HG02642 (cell line): ENCODE results near the gene VPS4A.
"Not testable (repeated sequence)": the region's sequence is repeated elsewhere in the genome, so short reads cannot be mapped to it uniquely, and the experiment has no call there.

Experiments used
- ATAC-seq: cut with Tn5 transposase; IDR thresholded peaks from one replicate; pipeline ENCODE4 v1.9.1; 2021; ENCODE audit warnings: mild to moderate bottlenecking; ENCODE audit not compliant: unreplicated experiment, poor library complexity

The VPS4A gene

DNA sequence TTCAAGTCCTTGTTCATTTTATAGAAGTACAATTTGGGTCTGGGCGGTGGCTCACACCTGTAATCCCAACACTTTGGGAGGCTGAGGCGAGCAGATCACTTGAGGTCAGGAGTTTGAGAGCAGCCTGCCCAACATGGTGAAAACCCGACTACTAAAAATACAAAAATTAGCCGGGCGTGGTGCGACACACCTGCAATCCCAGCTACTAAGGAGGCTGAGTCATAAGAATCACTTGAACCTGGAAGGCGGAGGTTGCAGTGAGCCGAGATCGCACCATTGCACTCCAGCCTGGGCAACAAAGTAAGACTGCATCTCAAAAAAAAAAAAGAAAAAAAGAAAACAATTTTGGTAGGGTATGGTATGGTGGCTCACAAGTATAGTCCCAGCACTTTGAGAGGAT lies 48.9 kb downstream of the VPS4A start:
- ATAC-seq: not testable (repeated sequence)

DNA sequence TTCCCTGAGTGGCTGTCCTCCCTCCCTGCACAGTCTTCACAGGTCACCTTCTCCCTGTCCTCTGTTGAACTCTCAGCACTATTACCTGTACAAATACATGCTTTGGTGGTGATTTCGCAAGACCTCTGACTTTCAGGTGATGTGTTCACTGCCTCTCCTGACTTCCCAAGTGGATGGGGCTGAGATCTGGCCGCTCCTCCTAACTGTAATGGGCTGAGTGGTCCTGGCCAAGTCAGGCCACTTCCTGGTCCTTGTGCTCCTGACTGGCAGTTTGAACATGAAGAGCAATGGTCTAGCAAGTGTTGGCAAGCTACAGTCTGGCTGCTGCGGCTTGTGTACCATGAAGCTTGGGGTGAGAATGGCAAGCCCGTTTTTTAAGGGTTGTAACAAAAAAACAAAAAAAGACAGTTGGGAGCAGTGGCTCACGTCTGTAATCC lies 52.1 kb downstream of the VPS4A start:
- no peak for ATAC-seq

DNA sequence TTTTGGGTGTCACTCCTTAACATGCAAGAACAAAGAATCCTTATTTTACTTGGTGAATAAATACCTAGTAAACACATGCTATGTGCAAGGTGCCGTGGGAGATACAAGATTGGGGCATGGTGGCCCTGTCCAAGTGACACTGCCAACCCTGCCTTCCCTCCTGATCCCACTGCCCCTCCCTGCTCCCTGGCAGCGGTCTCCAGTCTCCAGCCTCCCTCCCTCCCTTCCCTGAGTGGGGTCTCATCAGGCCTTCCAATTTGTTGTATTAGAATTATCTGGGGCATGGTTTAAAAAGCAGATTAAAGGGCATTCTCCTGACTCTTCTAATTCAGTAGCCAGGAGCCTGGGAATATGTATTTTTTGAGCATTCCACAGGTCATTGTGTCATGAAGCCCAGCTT lies 52.9 kb downstream of the VPS4A start:
- no peak for ATAC-seq

GRCh38 chr16:69365901-69366300 lies 54.8 kb downstream of the VPS4A start:
- ATAC-seq: no peak

DNA sequence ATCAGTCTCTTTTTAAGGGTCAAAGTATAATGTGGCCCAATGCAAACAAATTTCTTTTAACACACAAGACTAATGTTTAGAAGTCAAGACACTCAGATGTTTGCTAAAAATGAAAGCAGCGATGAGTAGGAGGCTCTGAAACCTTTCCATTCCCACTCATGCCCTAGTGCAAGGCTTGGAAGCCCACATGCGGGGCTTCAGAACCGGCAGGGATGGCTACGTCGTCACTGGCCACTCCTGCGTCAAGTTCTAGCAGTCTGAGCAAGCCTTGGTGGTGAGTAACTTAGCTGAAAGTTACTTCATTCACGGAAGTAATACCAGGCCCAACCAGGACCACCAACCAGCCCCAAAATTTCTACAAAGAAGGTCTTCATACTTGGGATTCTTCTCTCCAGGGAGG lies 55.3 kb downstream of the VPS4A start:
- no peak for ATAC-seq

- ATAC-seq: no peak
Measured at GRCh38 chr16:69367980-69368379, 56.8 kb downstream of the VPS4A start.

DNA sequence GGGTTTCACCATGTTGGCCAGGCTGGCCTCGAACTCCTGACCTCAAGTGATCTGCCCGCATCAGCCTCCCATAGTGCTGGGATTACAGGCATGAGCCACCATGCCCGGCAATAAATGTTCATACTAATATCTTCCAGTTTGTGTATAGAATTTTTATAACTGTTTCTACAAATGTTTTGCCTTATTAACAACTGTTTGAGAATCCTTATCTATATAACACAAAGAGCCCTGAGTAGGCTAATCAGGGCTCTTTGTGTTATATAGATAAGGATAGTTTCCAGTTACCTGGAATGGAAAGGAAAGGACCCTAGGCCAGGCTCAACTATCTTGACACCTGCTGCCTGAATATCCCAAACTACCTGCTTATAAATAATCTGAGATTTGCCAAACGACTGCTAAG lies 57.7 kb downstream of the VPS4A start:
- no peak for ATAC-seq

- ATAC-seq: no peak
Measured at GRCh38 chr16:69371564-69371963, 60.4 kb downstream of the VPS4A start.

DNA sequence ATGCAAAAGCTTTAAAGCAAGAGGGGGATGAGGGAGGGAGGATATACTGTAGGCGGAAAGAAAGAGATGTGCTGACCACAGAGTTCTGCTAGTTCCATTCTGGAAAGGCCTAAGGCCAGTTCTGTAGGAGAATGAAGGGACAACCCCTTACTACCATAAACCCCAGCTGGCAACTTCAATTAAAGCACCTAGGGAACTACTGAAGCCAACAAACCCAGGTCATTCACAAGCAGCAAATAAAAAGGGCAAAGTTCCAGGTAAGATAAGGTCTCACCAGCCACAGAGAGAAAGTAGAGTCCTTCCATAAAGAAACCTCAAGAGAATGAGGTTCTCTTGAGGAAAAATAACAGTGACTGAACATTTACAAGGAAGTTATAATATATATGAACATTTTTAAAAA lies 61.9 kb downstream of the VPS4A start:
- no peak for ATAC-seq
